Endothelial cell (in vitro differentiated cells): Measurements from ENCODE around the gene PRRG1. TPM values are rescaled to one million over a fixed set of nuclear protein-coding genes. Genes with fewer than 3 reads are reported as not detected.
"Not testable (repeated sequence)": the region's sequence is repeated elsewhere in the genome, so short reads cannot be mapped to it uniquely, and the experiment has no call there.

Experiments
- DNase-seq: peaks from one replicate; pipeline ENCODE4 v3.0.0; 2021; ENCODE audit warnings: low spot score
- H3K27ac Mint-ChIP-seq: one replicate; pipeline ENCODE4 v1.8.0; 2021; ENCODE audit warnings: mixed read lengths, inconsistent platforms; ENCODE audit not compliant: unreplicated experiment
- H3K27me3 Mint-ChIP-seq: one replicate; pipeline ENCODE4 v1.8.0; 2021; ENCODE audit warnings: mild to moderate bottlenecking, moderate library complexity, mixed read lengths, inconsistent platforms; ENCODE audit not compliant: unreplicated experiment
- H3K36me3 Mint-ChIP-seq: one replicate; pipeline ENCODE4 v1.8.0; 2021; ENCODE audit warnings: mild to moderate bottlenecking, low read depth, mixed read lengths, inconsistent platforms; ENCODE audit not compliant: unreplicated experiment
- H3K4me1 Mint-ChIP-seq: one replicate; pipeline ENCODE4 v1.8.0; 2021; ENCODE audit warnings: mild to moderate bottlenecking, mixed read lengths, inconsistent platforms; ENCODE audit not compliant: unreplicated experiment
- H3K4me3 Mint-ChIP-seq: one replicate; pipeline ENCODE4 v1.8.0; 2021; ENCODE audit warnings: mild to moderate bottlenecking, mixed read lengths, inconsistent platforms; ENCODE audit not compliant: unreplicated experiment
- H3K9me3 Mint-ChIP-seq: one replicate; pipeline ENCODE4 v1.8.0; 2021; ENCODE audit warnings: mixed read lengths, inconsistent platforms; ENCODE audit not compliant: unreplicated experiment
- CTCF ChIP-seq: fragments of 200-600 bp; sonication (generic); IDR thresholded peaks from one replicate; pipeline ENCODE4 v1.5.0; 2021; ENCODE audit warnings: antibody characterized with exemption; ENCODE audit not compliant: unreplicated experiment
- total RNA-seq: library from RNA; stranded (reverse); fragmentation: NEBNext Ultra II Directional; extraction: Animal tissue kit (Norgen Biotek cat#: 25700); gene quantifications from one replicate; pipeline ENCODE4 v1.2.1, GENCODE V29; 2021; ENCODE audit not compliant: unreplicated experiment

Gene PRRG1
- total RNA-seq, 1 donor from 2014 or later: 16.5 TPM

GRCh38 chrX:37472836-37473235, 123.7 kb downstream of the PRRG1 start:
- Mint-ChIP-seq H3K36me3 (no peaks in the 10 kb centered on the region), H3K27ac (no peak overlapping the region), H3K4me1 (no peaks in the 10 kb centered on the region), H3K9me3 (no peaks in the 10 kb centered on the region), H3K27me3 (no peaks in the 10 kb centered on the region), H3K4me3 (no peak overlapping the region)
- DNase-seq: no peak
- TF ChIP-seq CTCF: no peak

- Mint-ChIP-seq H3K36me3 (no peaks in the 10 kb centered on the region), H3K27me3 (no peaks in the 10 kb centered on the region), H3K27ac (no peak overlapping the region), H3K4me3 (no peak overlapping the region), H3K4me1 (no peaks in the 10 kb centered on the region), H3K9me3 (no peaks in the 10 kb centered on the region)
- DNase-seq: no peak
- no peak for TF ChIP-seq CTCF
Measured at GRCh38 chrX:37474478-37474877, 125.3 kb downstream of the PRRG1 start.

GRCh38 chrX:37476571-37477170, 127.5 kb downstream of the PRRG1 start:
- Mint-ChIP-seq H3K36me3 (no peaks in the 10 kb centered on the region), H3K4me3 (no peak overlapping the region), H3K9me3 (no peaks in the 10 kb centered on the region), H3K27me3 (no peaks in the 10 kb centered on the region), H3K4me1 (peaks cover 6% of the 10 kb centered on the region), H3K27ac (no peak overlapping the region)
- DNase-seq: no peak
- no peak for TF ChIP-seq CTCF

GRCh38 chrX:37484335-37484734, 135.2 kb downstream of the PRRG1 start:
- DNase-seq, H3K27ac Mint-ChIP-seq, H3K4me1 Mint-ChIP-seq, H3K27me3 Mint-ChIP-seq, H3K36me3 Mint-ChIP-seq, H3K4me3 Mint-ChIP-seq, H3K9me3 Mint-ChIP-seq: not testable (repeated sequence)

GRCh38 chrX:37485429-37485828, 136.3 kb downstream of the PRRG1 start:
- no peak for TF ChIP-seq CTCF
- Mint-ChIP-seq H3K4me3 (no peak overlapping the region), H3K27me3 (peaks cover 2% of the 10 kb centered on the region), H3K36me3 (no peaks in the 10 kb centered on the region), H3K9me3 (no peaks in the 10 kb centered on the region), H3K27ac (no peak overlapping the region), H3K4me1 (peaks cover under 1% of the 10 kb centered on the region)
- DNase-seq: no peak

GRCh38 chrX:37487271-37487670, 138.1 kb downstream of the PRRG1 start:
- Mint-ChIP-seq H3K27ac (no peak overlapping the region), H3K9me3 (no peaks in the 10 kb centered on the region), H3K27me3 (peaks cover 2% of the 10 kb centered on the region), H3K4me1 (no peaks in the 10 kb centered on the region), H3K4me3 (no peak overlapping the region), H3K36me3 (no peaks in the 10 kb centered on the region)
- DNase-seq: no peak
- TF ChIP-seq CTCF: no peak
